Stimulated activated naive B cell treated with anti-CD40 and anti-IgM and Interleukin-4, amounts not matched to agents 10 μg/mL and 1 μg/mL and 100 μg/mL, for 72 hours (primary cell): ENCODE measurements around the gene FOXE3.
A peak's percentile ranks its signal among the peaks of the same experiment; 100 is the strongest.

Experiments used
- ATAC-seq, 2 donors: fragments of 150-1000 bp; cut with Tn5 transposase; replicated peaks; 2 replicates each; pipeline ENCODE4 v1.10.0; 2021; ENCODE audit warnings: moderate library complexity in 1 of 2
- DNase-seq: peaks from one replicate; pipeline ENCODE4 v3.0.0; 2021
- H3K27ac Mint-ChIP-seq: one replicate; pipeline ENCODE4 v1.8.0; 2022; ENCODE audit warnings: mild to moderate bottlenecking, mixed read lengths
- H3K27me3 Mint-ChIP-seq, 2 donors: one replicate each; pipeline ENCODE4 v1.8.0; 2022; ENCODE audit warnings: mixed read lengths in 2 of 2
- H3K36me3 Mint-ChIP-seq, 2 donors: one replicate each; pipeline ENCODE4 v1.8.0; 2022; ENCODE audit warnings: mixed read lengths in 2 of 2, mild to moderate bottlenecking in 1 of 2
- H3K4me1 Mint-ChIP-seq, 2 donors: one replicate each; pipeline ENCODE4 v1.8.0; 2022; ENCODE audit warnings: mixed read lengths in 2 of 2, mild to moderate bottlenecking in 1 of 2
- H3K4me3 Mint-ChIP-seq, 2 donors: one replicate each; pipeline ENCODE4 v1.8.0; 2022; ENCODE audit warnings: mild to moderate bottlenecking in 2 of 2, mixed read lengths in 2 of 2, moderate library complexity in 1 of 2
- H3K9me3 Mint-ChIP-seq, 2 donors: one replicate each; pipeline ENCODE4 v1.8.0; 2022; ENCODE audit warnings: mixed read lengths in 2 of 2, mild to moderate bottlenecking in 1 of 2

The FOXE3 gene

DNA sequence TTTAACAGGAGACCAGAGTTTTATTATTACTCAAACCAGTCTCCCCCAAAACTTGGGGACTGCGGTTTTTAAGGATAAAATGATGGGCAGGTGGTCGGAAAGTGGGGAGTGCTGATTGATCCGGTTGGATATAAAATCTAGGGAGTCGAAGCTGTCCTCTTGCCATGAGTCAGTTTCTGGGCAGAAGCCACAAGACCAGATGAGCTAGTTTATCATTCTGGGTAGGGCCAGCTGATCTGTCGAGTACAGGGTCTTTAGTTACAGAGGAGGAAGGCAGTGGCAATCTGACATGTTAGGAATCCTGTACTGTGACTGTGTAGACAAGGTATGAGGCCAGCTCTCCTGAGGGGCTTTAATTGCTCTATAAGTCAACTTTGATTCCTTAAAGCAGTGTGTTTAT, 22.9 kb upstream of the FOXE3 start:
- Mint-ChIP-seq H3K9me3 (no peaks in the 10 kb centered on the region), H3K27ac (no peak overlapping the region), H3K27me3 (peaks cover 26 to 43% of the 10 kb centered on the region in 2 donors), H3K4me3 (no peak overlapping the region), H3K4me1 (no peaks in the 10 kb centered on the region), H3K36me3 (no peaks in the 10 kb centered on the region)
- no peak for ATAC-seq
- no peak for DNase-seq

DNA sequence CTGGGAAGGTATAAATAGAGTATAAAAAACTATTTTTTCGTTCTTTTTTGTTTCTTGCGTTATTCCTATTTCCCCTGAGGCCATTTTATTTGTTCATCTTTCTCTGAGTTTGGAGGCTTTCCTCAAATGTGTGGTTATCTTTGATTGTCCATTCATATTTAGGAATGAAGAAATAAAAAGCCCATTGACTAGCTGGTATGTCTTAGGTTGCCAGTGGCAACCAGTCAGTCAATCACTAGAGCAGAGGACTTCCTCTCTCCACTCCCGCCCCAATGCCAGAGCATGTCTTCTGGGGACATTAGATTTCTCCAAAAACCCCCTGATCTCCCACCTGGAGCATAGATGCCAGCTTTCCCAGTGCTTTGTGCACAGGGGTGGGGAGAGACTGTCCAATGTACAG, 20.7 kb upstream of the FOXE3 start:
- peaks cover 26 to 37% of the 10 kb centered on the region in 2 donors for H3K27me3 Mint-ChIP-seq
- no peak overlapping the region for H3K27ac Mint-ChIP-seq
- peaks cover 2 to 6% of the 10 kb centered on the region in 2 donors for H3K4me1 Mint-ChIP-seq
- H3K36me3 Mint-ChIP-seq, result no peaks in the 10 kb centered on the region
- no peak for DNase-seq
- H3K9me3 Mint-ChIP-seq, result no peaks in the 10 kb centered on the region
- no peak overlapping the region for H3K4me3 Mint-ChIP-seq
- ATAC-seq, result no peak

DNA sequence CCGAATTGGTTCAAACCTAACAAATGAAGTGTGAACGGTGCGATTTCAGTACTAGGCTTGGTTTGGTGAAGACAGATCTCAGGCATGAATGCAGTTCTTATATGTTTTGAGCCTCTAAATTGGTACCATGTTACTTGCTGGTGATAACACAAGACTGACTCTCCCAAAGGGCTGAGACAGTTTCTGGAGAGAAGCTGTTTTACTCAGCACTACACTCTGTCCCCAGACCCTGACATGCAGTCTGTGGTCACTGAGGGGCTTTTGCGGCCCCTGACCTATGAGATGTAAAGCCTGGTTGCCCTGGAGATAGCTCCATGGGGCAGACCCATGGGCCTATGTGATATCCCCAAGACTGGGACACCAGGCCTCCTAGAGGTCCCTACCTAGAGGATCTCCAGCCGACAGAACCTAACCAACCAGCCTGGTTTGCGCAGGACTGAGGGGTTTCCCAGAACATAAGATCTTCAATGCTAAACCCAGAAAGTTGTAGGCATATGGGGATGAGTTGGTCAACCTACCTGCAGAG, 19.4 kb upstream of the FOXE3 start:
- Mint-ChIP-seq H3K9me3 (no peaks in the 10 kb centered on the region), H3K27ac (no peak overlapping the region), H3K27me3 (peaks cover 34 to 37% of the 10 kb centered on the region in 2 donors), H3K4me3 (no peak overlapping the region), H3K4me1 (peaks cover 2 to 6% of the 10 kb centered on the region in 2 donors), H3K36me3 (no peaks in the 10 kb centered on the region)
- DNase-seq (no peak), ATAC-seq (no peak)

DNA sequence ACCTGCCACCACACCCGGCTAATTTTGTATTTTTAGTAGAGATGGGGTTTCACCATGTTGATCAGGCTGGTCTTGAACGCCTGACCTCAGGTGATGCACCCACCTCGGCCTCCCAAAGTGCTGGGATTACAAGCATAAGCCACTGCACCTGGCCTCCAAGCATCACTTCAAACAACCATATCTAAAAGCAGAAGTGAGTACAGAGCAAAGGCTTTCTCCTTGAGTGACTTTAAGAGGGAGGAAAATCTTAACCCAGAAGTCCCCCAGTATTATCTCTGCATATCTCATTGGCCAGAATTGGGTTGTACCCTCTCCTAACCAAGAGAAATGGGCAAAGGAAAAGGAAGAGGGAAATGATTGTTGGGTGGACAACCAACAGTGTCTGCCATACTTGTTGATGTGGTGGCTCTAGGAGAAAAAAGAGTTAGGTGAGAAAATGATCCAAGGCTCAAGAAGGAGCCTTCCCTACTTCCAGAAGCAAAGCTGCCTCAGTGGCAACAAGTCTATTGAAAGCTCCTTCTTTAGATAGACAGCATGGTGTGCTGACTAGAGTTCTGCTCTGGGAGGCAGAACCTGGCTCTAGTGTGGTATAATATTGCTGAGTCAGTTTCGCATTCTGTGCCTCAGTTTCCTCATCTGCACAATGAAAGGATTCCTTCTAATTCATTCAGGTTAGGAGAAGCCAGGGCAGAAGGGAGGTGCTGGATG, 16.8 kb upstream of the FOXE3 start:
- peaks cover 2 to 6% of the 10 kb centered on the region in 2 donors for H3K4me1 Mint-ChIP-seq
- no peaks in the 10 kb centered on the region for H3K9me3 Mint-ChIP-seq
- no peak overlapping the region for H3K27ac Mint-ChIP-seq
- H3K27me3 Mint-ChIP-seq, result peaks cover 30 to 33% of the 10 kb centered on the region in 2 donors
- DNase-seq (peak; percentile 8), ATAC-seq (peak; percentile 95)
- H3K36me3 Mint-ChIP-seq, result no peaks in the 10 kb centered on the region
- no peak overlapping the region for H3K4me3 Mint-ChIP-seq

DNA sequence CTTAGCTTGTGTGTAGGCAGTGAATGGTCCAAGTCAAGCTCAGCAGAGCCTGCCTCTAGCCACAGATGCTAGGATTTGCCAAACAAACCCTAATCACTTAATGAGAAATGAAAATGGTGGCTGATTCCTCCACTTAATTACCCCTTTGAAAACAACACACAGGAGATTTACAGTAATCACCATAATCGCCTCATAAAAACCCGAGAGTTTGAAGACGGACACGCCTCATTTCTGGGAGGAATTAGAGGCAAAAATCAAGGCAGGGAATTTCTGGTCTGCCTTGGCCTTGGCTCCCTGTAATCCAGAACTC, 16.3 kb upstream of the FOXE3 start:
- H3K4me3 Mint-ChIP-seq, result no peak overlapping the region
- peaks cover 2 to 6% of the 10 kb centered on the region in 2 donors for H3K4me1 Mint-ChIP-seq
- peaks cover 25 to 29% of the 10 kb centered on the region in 2 donors for H3K27me3 Mint-ChIP-seq
- H3K9me3 Mint-ChIP-seq, result no peaks in the 10 kb centered on the region
- H3K27ac Mint-ChIP-seq, result no peak overlapping the region
- H3K36me3 Mint-ChIP-seq, result no peaks in the 10 kb centered on the region
- ATAC-seq, result no peak
- no peak for DNase-seq

DNA sequence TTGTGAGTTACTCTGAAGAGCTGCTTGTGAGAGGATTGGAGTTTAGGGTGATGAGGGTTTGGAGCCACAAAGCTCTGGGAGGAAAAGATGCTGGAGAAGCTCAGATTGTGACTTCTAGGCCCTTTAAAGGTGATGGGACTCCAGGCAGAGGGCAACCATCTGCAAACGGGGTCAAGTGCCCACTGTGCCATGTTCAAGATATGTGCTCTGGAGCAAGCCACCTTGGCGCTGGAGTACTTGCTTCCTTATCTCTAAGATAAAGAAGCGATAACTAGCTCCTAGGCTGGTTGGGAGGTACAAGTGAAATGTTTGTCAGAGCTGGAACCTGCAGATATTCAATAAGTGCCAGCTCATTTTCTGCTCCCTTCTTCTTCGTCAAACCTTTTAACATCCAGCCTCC, 14.3 kb upstream of the FOXE3 start:
- peaks cover 23 to 31% of the 10 kb centered on the region in 2 donors for H3K27me3 Mint-ChIP-seq
- ATAC-seq, result no peak

DNA sequence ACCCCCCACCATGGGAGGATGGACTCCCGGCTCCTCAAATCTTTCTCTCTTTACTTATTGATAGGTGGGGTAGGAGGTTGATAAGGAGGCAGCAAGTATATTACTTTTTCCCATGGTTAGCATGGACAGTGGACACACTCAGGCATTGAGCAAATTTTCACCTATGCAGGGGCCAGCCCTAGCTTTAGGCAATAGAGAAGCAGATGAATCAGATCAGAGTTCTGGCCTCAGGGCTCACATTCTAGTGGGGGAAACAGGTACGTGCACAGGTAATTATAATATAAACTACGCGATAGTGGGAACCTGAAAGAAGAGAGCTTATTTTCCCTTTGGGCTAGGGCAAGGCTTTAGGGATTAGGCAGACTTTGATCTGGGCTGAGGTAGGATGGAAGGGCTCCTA, 13.5 kb upstream of the FOXE3 start:
- no peaks in the 10 kb centered on the region for H3K36me3 Mint-ChIP-seq
- H3K9me3 Mint-ChIP-seq, result no peaks in the 10 kb centered on the region
- H3K27me3 Mint-ChIP-seq, result peaks cover 16 to 26% of the 10 kb centered on the region in 2 donors
- DNase-seq (no peak), ATAC-seq (no peak)
- H3K4me1 Mint-ChIP-seq, result peaks cover 2 to 6% of the 10 kb centered on the region in 2 donors
- no peak overlapping the region for H3K27ac Mint-ChIP-seq
- H3K4me3 Mint-ChIP-seq, result no peak overlapping the region

More for the DNA sequence above, 14.3 kb upstream of the FOXE3 start:
- Mint-ChIP-seq H3K36me3 (no peaks in the 10 kb centered on the region), H3K4me1 (peaks cover 2 to 6% of the 10 kb centered on the region in 2 donors), H3K9me3 (no peaks in the 10 kb centered on the region), H3K4me3 (no peak overlapping the region), H3K27ac (no peak overlapping the region)
- DNase-seq, result no peak

DNA sequence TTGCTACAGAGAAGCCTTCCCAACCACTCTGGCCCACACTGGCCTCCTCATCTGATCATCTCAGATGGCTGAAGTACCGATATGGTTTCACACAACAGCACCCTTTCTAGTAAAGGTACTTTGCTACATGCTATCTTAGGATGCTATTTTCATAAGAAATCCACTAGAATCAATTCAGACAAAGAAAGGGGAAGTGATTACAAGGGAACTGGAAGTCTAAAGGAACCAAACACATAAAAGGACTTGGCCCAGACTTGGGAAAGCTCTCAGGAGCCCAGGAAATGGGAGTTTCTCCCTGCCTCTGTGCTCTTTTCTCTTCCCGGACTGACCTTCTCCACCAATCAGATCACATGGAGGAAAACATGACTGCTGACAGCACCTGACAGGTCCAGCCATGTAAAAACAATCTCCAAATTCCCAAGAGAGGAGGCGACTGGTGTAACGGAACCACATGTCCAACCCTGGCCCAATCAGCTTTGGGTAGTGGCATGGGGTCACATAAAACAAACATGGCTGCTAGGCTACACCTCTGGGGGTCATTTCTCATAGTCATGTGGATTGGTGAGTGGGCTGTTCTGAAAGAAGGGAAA, 12.7 kb upstream of the FOXE3 start:
- Mint-ChIP-seq H3K4me1 (peaks cover 2 to 6% of the 10 kb centered on the region in 2 donors), H3K9me3 (no peaks in the 10 kb centered on the region), H3K4me3 (no peak overlapping the region), H3K36me3 (no peaks in the 10 kb centered on the region), H3K27me3 (peaks cover 15 to 28% of the 10 kb centered on the region in 2 donors), H3K27ac (no peak overlapping the region)
- DNase-seq (no peak), ATAC-seq (no peak)

DNA sequence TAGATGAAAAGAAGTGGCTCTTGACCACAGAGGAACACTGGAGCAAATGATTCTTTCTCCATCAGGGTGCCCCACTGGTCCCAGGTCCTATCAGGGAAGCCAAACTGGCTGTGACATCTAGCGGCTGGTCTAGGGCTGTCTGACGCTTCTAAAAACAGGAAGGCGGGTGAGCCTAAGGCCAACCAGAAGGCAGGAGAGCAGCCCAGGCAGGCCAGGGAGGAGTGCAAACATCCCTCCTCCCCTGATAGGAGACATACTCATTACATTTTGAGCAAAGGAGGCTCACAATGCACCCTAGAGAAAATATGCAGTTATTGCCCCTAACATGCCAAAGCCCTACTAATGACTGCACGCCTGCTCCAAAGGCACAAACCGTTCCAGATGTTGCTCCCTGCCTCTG, 10.4 kb upstream of the FOXE3 start:
- H3K27me3 Mint-ChIP-seq, result peaks cover 28 to 34% of the 10 kb centered on the region in 2 donors
- H3K4me1 Mint-ChIP-seq, result no peaks in the 10 kb centered on the region
- H3K36me3 Mint-ChIP-seq, result no peaks in the 10 kb centered on the region
- H3K4me3 Mint-ChIP-seq, result no peak overlapping the region
- no peaks in the 10 kb centered on the region for H3K9me3 Mint-ChIP-seq
- no peak for DNase-seq
- no peak for ATAC-seq
- H3K27ac Mint-ChIP-seq, result no peak overlapping the region

DNA sequence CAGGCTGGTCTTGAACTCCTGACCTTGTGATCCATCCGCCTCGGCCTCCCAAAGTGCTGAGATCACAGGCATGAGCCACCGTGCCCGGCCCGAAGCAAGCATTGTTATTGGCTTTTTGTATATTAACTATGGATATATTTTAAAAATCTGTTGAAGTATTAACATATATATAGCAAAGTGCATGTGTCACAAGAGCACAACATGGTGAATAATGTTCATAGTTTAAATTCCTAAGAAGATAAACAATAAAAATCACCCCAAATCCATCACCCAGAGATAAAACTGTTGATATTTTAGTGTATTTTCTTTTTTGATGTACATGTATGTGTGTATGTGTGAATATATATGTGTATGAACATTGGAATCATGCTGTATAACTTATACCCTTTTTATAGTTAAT, 9.1 kb upstream of the FOXE3 start:
- DNase-seq (no peak), ATAC-seq (no peak)
- no peak overlapping the region for H3K27ac Mint-ChIP-seq
- H3K27me3 Mint-ChIP-seq, result peaks cover 26 to 32% of the 10 kb centered on the region in 2 donors
- H3K36me3 Mint-ChIP-seq, result no peaks in the 10 kb centered on the region
- H3K9me3 Mint-ChIP-seq, result no peaks in the 10 kb centered on the region
- H3K4me1 Mint-ChIP-seq, result no peaks in the 10 kb centered on the region
- no peak overlapping the region for H3K4me3 Mint-ChIP-seq

DNA sequence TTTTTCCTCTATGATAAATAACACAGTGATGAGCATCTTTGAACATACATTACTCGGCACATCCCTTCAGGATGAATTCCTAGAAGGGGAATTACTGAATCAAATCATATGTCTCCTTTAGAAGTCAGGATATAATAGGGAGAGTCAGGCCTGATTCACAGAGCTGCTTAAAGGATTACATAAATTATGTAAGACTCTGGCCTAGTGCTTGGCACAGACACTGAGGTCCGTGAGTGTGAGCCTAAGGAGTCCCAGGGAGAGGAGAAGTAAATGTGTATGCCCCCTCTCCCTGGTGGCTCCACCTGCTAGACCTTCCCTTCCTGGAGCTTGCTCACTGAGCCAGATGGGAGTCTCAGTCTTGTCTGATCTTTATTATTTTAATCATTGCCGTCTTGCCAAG, 8.6 kb upstream of the FOXE3 start:
- no peak for DNase-seq
- no peak overlapping the region for H3K27ac Mint-ChIP-seq
- no peaks in the 10 kb centered on the region for H3K36me3 Mint-ChIP-seq

DNA sequence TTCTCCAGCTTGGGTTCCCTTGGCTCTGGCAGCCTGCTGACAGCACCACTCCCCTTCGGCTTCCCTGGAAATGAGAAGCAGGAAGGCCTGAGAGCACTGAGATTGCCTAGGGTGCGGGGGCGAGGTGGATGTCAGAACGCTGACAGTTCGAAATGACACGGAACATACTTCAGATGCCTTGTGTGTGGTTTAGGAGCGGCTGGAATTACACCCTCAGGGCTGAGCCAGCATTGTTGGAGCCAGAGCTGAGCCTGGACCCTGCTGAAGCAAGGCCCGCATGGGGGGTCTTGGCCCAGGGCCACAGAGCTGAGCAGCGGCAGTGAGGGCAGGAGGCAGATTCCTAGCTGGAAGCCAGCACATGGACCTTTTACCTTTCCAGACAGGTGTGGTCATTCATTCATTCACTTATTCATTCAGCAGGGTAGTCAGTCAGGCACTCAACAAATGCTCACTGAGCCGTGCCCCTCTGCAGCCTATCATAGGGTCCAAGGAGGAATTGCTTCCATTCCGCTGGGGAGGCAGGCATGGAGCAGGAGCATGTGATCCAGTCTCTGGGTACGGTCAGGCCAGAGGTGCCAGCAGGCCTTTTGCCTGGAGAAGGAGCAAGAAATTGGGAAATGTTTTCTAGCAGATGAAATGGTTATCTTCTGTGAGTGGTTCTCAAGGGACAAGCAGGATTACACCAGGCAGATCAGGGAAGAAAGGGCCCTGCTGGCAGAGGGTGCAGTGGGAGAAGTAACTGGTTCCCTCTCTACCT, 6.6 kb upstream of the FOXE3 start:
- no peaks in the 10 kb centered on the region for H3K4me1 Mint-ChIP-seq
- no peaks in the 10 kb centered on the region for H3K9me3 Mint-ChIP-seq
- H3K36me3 Mint-ChIP-seq, result no peaks in the 10 kb centered on the region
- H3K27ac Mint-ChIP-seq, result no peak overlapping the region
- peaks cover 40 to 41% of the 10 kb centered on the region in 2 donors for H3K27me3 Mint-ChIP-seq
- ATAC-seq, result no peak
- no peak for DNase-seq
- H3K4me3 Mint-ChIP-seq, result no peak overlapping the region

More for the DNA sequence above, 8.6 kb upstream of the FOXE3 start:
- ATAC-seq, result no peak
- Mint-ChIP-seq H3K4me1 (no peaks in the 10 kb centered on the region), H3K27me3 (peaks cover 26 to 32% of the 10 kb centered on the region in 2 donors), H3K4me3 (no peak overlapping the region), H3K9me3 (no peaks in the 10 kb centered on the region)

DNA sequence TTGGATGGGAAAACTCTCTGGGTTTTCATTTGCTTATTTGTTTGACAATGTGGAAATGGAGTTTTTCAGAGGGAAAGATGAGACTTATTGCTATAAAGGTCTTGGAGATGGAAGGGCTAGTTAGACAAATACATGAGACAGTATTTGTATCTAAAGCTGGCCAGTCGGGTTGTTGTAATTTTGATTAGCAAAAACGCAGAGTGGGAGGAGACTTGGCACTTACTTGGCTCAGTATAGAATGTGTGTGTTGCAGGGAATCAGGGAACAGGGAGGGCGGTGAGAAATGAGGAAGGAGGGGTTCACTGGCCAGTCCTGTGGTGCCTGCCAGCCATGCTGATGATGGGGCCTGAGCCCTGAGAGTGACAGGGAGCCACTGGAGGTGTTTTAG, 6.0 kb upstream of the FOXE3 start:
- no peaks in the 10 kb centered on the region for H3K9me3 Mint-ChIP-seq
- ATAC-seq (no peak), DNase-seq (no peak)
- no peak overlapping the region for H3K27ac Mint-ChIP-seq
- no peaks in the 10 kb centered on the region for H3K4me1 Mint-ChIP-seq
- no peak overlapping the region for H3K4me3 Mint-ChIP-seq
- no peaks in the 10 kb centered on the region for H3K36me3 Mint-ChIP-seq
- H3K27me3 Mint-ChIP-seq, result peaks cover 40 to 42% of the 10 kb centered on the region in 2 donors

DNA sequence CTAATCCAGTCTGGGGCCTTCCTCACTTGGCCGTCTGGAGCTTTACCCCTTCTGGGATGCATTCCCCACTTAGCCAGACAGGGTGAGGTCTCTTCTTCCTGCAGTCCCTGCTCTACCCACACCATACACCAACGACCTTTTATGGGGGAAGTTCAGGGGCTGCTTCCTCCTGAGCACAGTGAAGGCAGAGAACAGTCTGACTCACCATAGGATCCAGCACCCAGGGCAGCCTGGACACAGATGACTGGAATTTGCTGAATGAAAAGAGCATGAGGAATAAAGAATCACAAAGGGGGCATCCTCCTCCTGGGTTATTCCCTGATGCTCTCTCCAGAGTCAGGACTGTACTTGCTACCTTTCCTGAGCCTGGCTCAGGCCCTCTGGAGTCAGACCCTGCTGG, 4.6 kb upstream of the FOXE3 start:
- Mint-ChIP-seq H3K9me3 (no peaks in the 10 kb centered on the region), H3K27ac (no peak overlapping the region), H3K36me3 (no peaks in the 10 kb centered on the region), H3K4me3 (no peak overlapping the region), H3K27me3 (peaks cover 46 to 50% of the 10 kb centered on the region in 2 donors), H3K4me1 (peaks cover 1% of the 10 kb centered on the region in 2 donors)
- peak; percentile 48 to 54 for ATAC-seq
- DNase-seq, result no peak

DNA sequence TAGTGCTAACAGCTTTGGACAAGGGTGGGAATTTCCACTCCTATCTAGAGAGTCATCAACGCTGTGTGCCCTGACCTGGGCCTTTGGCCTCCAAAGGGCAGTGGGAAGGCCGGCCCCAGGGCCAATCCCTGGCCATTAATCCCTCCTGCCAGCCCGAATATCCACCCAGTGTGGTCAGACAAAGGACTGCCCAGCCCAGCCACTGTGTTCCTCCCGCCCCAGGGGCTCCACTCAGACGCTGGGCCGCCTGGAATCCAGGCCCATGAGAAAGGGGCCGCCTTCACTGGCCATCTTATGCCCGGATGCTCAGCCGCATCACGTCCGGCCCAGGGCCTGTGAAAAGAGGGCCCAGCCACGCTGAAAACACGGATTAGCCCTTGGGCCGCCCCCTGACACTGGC, 3.6 kb upstream of the FOXE3 start:
- Mint-ChIP-seq H3K4me3 (no peak overlapping the region), H3K36me3 (peaks cover 0 to 3% of the 10 kb centered on the region in 2 donors), H3K9me3 (no peaks in the 10 kb centered on the region), H3K27ac (no peak overlapping the region), H3K27me3 (peaks cover 50 to 58% of the 10 kb centered on the region in 2 donors), H3K4me1 (peaks cover 4 to 7% of the 10 kb centered on the region in 2 donors)
- ATAC-seq (no peak), DNase-seq (no peak)
